HepG2 (cell line): ENCODE data around the gene MST1R. TPM values are rescaled to one million over a fixed set of nuclear protein-coding genes. Genes with fewer than 3 reads are reported as not detected.

ENCODE experiments used
- ATAC-seq: fragments of 200-7000 bp; cut with Tn5 transposase; 3 replicates; pipeline ENCODE4 v1.9.1; 2020; ENCODE audit warnings: mild to moderate bottlenecking, moderate library complexity
- BruUV-seq: library from RNA; stranded (reverse); fragments of 400-500 nt; replicated peaks from 2 replicates; lab custom pipeline; 2021; lab: Mats Ljungman, UMichigan
- CTCF ChIA-PET: fragments of 300-600 bp; formaldehyde crosslinking; extraction: SDS; loops from one replicate; lab custom pipeline; 2021; ENCODE audit warnings: low total read pairs, inconsistent platforms, low intra/inter-chr PET ratio; lab: Yijun Ruan, JAX
- POLR2A ChIA-PET: fragments of 350-600 bp; sonication (Branson Sonifier 250); formaldehyde crosslinking; loops from one replicate; lab custom pipeline; 2020; ENCODE audit warnings: antibody characterized with exemption, inconsistent platforms; lab: Yijun Ruan, JAX
- DNase-seq: peaks from one replicate; pipeline ENCODE4 v3.0.0-alpha.2; 2015; ENCODE audit warnings: low spot score
- FAIRE-seq: peaks from 3 replicates; lab custom pipeline; 2011; peaks lifted over from hg19 to GRCh38; lab: Jason Lieb, UNC
- H2AFZ ChIP-seq: one replicate; pipeline ENCODE4 v1.6.1; 2011; ENCODE audit warnings: low read length, inconsistent platforms
- H3K27ac ChIP-seq: fragments of 300-600 bp; 3 replicates; pipeline ENCODE4 v1.8.0; 2011; ENCODE audit warnings: mixed run types, mild to moderate bottlenecking, mixed read lengths, low read length, inconsistent platforms; ENCODE audit not compliant: insufficient read depth; ENCODE audit errors: extremely low read length
- H3K27me3 ChIP-seq, 2 experiments: fragments of 200-600 bp in 1 of 2; 2 replicates in 1 of 2; 3 replicates in 1 of 2; pipeline versions ENCODE4 v1.6.0 to v1.8.0; 2011; ENCODE audit warnings: low read length in 2 of 2, mild to moderate bottlenecking in 2 of 2, moderate library complexity in 2 of 2, inconsistent platforms in 1 of 2; ENCODE audit not compliant: insufficient read depth in 2 of 2, control insufficient read depth in 1 of 2
- H3K36me3 ChIP-seq, 2 experiments: fragments of 200-600 bp in 1 of 2; replicated peaks in 1 of 2; 2 replicates in 1 of 2; 3 replicates in 1 of 2; pipeline versions ENCODE4 v1.5.1 to v1.8.0; 2011; ENCODE audit warnings: low read length in 2 of 2, inconsistent platforms in 1 of 2; ENCODE audit not compliant: insufficient read depth in 2 of 2, control insufficient read depth in 1 of 2
- H3K4me1 ChIP-seq: 2 replicates; pipeline ENCODE4 v1.5.1; 2012; ENCODE audit warnings: low read length, inconsistent platforms; ENCODE audit not compliant: insufficient read depth
- H3K4me2 ChIP-seq: 2 replicates; pipeline ENCODE4 v1.6.0; 2011; ENCODE audit warnings: low read depth, low read length, inconsistent platforms
- H3K4me3 ChIP-seq, 3 experiments: fragments of 200-600 bp in 1 of 3; sonication (generic), shearing (Covaris generic) in 1 of 3; replicated peaks in 1 of 3; 2 replicates each; pipeline ENCODE4 v1.5.1; 2011 to 2016; ENCODE audit warnings: low read length in 3 of 3, inconsistent platforms in 2 of 3, low read depth in 2 of 3, mild to moderate bottlenecking in 2 of 3, control low read depth in 1 of 3, mixed read lengths in 1 of 3; ENCODE audit not compliant: insufficient read depth in 1 of 3
- H3K79me2 ChIP-seq: one replicate; pipeline ENCODE4 v1.6.1; 2011; ENCODE audit warnings: low read length, inconsistent platforms; ENCODE audit not compliant: insufficient read depth
- H3K9ac ChIP-seq: 2 replicates; pipeline ENCODE4 v1.6.0; 2011; ENCODE audit warnings: mild to moderate bottlenecking, low read depth, low read length, inconsistent platforms; ENCODE audit not compliant: insufficient read depth
- H3K9me3 ChIP-seq: 2 replicates; pipeline ENCODE4 v1.5.1; 2012; ENCODE audit warnings: mild to moderate bottlenecking, low read length
- H4K20me1 ChIP-seq: 2 replicates; pipeline ENCODE4 v1.6.0; 2011; ENCODE audit warnings: inconsistent platforms, mild to moderate bottlenecking, low read length, moderate library complexity; ENCODE audit not compliant: insufficient read depth
- BRF2 ChIP-seq: sonication (generic); formaldehyde crosslinking; IDR thresholded peaks from 2 replicates; pipeline ENCODE4 v1.8.1; 2022; ENCODE audit warnings: mild to moderate bottlenecking, missing genetic modification reagents
- CEBPB ChIP-seq: IDR thresholded peaks from 2 replicates; pipeline ENCODE4 v1.6.1; 2011; ENCODE audit warnings: low read depth, low read length, improper control_type of control experiment, borderline replicate concordance
- MYPOP ChIP-seq: sonication (generic); formaldehyde crosslinking; IDR thresholded peaks from 2 replicates; pipeline ENCODE4 v1.8.1; 2023; ENCODE audit warnings: mild to moderate bottlenecking, moderate library complexity, missing genetic modification reagents
- NR2F2 ChIP-seq: IDR thresholded peaks from 2 replicates; pipeline ENCODE4 v1.6.1; 2012; ENCODE audit warnings: low read depth, inconsistent platforms, borderline replicate concordance
- ZFP37 ChIP-seq: sonication (generic); formaldehyde crosslinking; IDR thresholded peaks from 2 replicates; pipeline ENCODE4 v1.4.0; 2020; ENCODE audit warnings: missing genetic modification reagents, borderline replicate concordance
- ZSCAN30 ChIP-seq: sonication (generic); formaldehyde crosslinking; IDR thresholded peaks from 2 replicates; pipeline ENCODE4 v1.5.0; 2020; ENCODE audit warnings: mild to moderate bottlenecking, missing genetic modification reagents
- WGBS: methylation state at CpG from one replicate; pipeline ENCODE4 v1.1.6; 2017; ENCODE audit warnings: low lambda C conversion rate; 5-methylcytosine and 5-hydroxymethylcytosine counted together
- in situ Hi-C: cut with HindIII; loops from 2 replicates; pipeline ENCODE4 v1.10.0; 2017; ENCODE audit warnings: low pct_unique_long_range_greater_than_20kb; ENCODE audit not compliant: extremely low pct_ligation_motif_present
- intact Hi-C: fragments of 100-400 bp; cut with micrococcal nuclease; formaldehyde crosslinking; loops from one replicate; pipeline ENCODE4 v1.10.0; 2022; ENCODE audit not compliant: unreplicated experiment
- polyA plus RNA-seq, 8 experiments: library from polyadenylated mRNA; depleted of rRNA in 3 of 8; stranded (reverse) in 7 of 8; unstranded in 1 of 8; fragments of >200 nt; fragmentation: Illumina TruSeq in 4 of 8; extraction: Trizol in 4 of 8; gene quantifications; 2 replicates each; pipeline versions ENCODE4 v1.2.1 to v1.2.3, GENCODE V29; 2011 to 2016; ENCODE audit warnings: low read depth in 4 of 8, missing spikeins in 1 of 8, mixed read lengths in 1 of 8; ENCODE audit not compliant: insufficient read depth in 1 of 8
- total RNA-seq, 5 experiments: library from RNA; depleted of rRNA; stranded (reverse); fragments of >200 nt; fragmentation: Illumina TruSeq; extraction: Trizol; gene quantifications; 2 replicates each; pipeline ENCODE4 v1.2.3, GENCODE V29; 2016; ENCODE audit warnings: low read depth in 1 of 5

The MST1R gene
- total and polyA plus RNA-seq, 2 of the 13 experiments (the other 11 are each of a cell fraction or from before 2014, with no cell fraction given): 0.11 to 0.77 TPM

GRCh38 chr3:49940667-49941249 is 37.1 kb upstream of the MST1R start:
- peak overlapping the region; percentile 92 for H3K4me2 ChIP-seq
- no peaks in the 10 kb centered on the region; a peak in 1 of 5 replicates for H3K36me3 ChIP-seq
- intact Hi-C loops: no loop called here
- in situ Hi-C loops: no loop called here
- CTCF ChIA-PET: no interaction called here
- no peak overlapping the region for H2AFZ ChIP-seq
- peak overlapping the region; percentile 95 for H3K27ac ChIP-seq
- POLR2A ChIA-PET: interaction anchor here (0.5 to 3.7 kb wide), 8 partner anchors 9 to 1558 kb away, joined by 3 to 93 read pairs (median 4); partner anchors contain the start of genes MON1A and QRICH1
- peaks cover 0 to 2% of the 10 kb centered on the region in 2 experiments; a peak in 2 of 5 replicates for H3K27me3 ChIP-seq
- peak overlapping the region; percentile 90 for H3K9ac ChIP-seq
- TF ChIP-seq NR2F2 (0 out of 2 replicates have a peak, but pooled peaks have one; percentile 8), ZFP37 (CRISPR knock-in tag) (no peak), BRF2 (CRISPR knock-in tag) (no peak), MYPOP (CRISPR knock-in tag) (peak; percentile 18; the same call in 1 of the 2 replicates), CEBPB (peak; percentile 36; the same call in 1 of the 2 replicates), ZSCAN30 (CRISPR knock-in tag) (0 out of 2 replicates have a peak, but pooled peaks have one; percentile 66)
- H4K20me1 ChIP-seq: peaks cover 17% of the 10 kb centered on the region
- WGBS: 2% methylated on average over 20 of the region's 23 CpGs
- no peak for FAIRE-seq
- H3K4me3 ChIP-seq: peak overlapping the region; percentile 84 to 94 (median 93)
- H3K79me2 ChIP-seq: peaks cover 46% of the 10 kb centered on the region
- H3K4me1 ChIP-seq: peaks cover 35% of the 10 kb centered on the region
- no peak for ATAC-seq
- no TSS peak for BruUV-seq
- H3K9me3 ChIP-seq: no peaks in the 10 kb centered on the region
- DNase-seq: no peak
